ENCODE results near the gene FOXN1.
"Not testable (repeated sequence)": the region's sequence is repeated elsewhere in the genome, so short reads cannot be mapped to it uniquely, and the experiment has no call there.

DNA sequence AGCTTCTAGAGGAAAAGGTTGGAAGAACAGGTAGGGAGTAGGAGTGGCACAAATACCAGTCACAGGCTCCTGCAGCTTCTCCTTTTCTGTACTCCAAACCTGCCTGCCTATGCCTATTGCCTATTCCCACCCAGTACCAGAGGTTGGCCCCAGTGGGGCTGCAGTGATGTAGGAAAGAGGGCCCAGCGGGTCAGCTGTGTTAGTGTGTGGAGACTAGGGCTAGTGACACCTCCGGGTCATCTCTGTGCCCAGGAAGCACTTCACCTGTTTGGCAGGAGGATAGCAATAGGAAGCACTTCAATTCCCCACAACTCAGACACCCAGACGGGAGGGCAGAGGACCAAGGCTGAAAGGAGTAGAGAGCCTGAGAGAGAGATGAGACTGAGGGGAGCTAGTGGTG is 69.9 kb downstream of the FOXN1 start:
- TF ChIP-seq, protein P1, sequence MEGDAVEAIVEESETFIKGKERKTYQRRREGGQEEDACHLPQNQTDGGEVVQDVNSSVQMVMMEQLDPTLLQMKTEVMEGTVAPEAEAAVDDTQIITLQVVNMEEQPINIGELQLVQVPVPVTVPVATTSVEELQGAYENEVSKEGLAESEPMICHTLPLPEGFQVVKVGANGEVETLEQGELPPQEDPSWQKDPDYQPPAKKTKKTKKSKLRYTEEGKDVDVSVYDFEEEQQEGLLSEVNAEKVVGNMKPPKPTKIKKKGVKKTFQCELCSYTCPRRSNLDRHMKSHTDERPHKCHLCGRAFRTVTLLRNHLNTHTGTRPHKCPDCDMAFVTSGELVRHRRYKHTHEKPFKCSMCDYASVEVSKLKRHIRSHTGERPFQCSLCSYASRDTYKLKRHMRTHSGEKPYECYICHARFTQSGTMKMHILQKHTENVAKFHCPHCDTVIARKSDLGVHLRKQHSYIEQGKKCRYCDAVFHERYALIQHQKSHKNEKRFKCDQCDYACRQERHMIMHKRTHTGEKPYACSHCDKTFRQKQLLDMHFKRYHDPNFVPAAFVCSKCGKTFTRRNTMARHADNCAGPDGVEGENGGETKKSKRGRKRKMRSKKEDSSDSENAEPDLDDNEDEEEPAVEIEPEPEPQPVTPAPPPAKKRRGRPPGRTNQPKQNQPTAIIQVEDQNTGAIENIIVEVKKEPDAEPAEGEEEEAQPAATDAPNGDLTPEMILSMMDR (conservative IDR thresholded peaks at IDR 0.05; ENCODE audit: low read depth, low read length) = not testable (repeated sequence)
- not testable (repeated sequence) for TF ChIP-seq EZH2 (IDR thresholded peaks at IDR 0.05; ENCODE audit: low read length, unreplicated experiment); EZH2phosphoT487 (IDR thresholded peaks at IDR 0.05; ENCODE audit: borderline replicate concordance, low read length)

Data from PC-3 (cell line).